Sigmoid colon (tissue), 3 donors: Measurements from ENCODE around the gene OR7D4.

Experiments
- POLR2A ChIP-seq, 2 donors: fragments of 450-650 bp; IDR thresholded peaks; one replicate each; pipeline ENCODE4 v1.6.1; 2016; ENCODE audit warnings: antibody characterized with exemption in 2 of 2, mild to moderate bottlenecking in 2 of 2, moderate library complexity in 2 of 2
- TF ChIP-seq, protein P1 (sequence below), 4 experiments: fragments of 450-650 bp in 3 of 4; fragments of 200-600 bp in 1 of 4; IDR thresholded peaks; one replicate each; pipeline ENCODE4 v1.5.1; 2016 to 2019; ENCODE audit warnings: antibody characterized with exemption in 4 of 4, mild to moderate bottlenecking in 3 of 4, moderate library complexity in 2 of 4

DNA sequence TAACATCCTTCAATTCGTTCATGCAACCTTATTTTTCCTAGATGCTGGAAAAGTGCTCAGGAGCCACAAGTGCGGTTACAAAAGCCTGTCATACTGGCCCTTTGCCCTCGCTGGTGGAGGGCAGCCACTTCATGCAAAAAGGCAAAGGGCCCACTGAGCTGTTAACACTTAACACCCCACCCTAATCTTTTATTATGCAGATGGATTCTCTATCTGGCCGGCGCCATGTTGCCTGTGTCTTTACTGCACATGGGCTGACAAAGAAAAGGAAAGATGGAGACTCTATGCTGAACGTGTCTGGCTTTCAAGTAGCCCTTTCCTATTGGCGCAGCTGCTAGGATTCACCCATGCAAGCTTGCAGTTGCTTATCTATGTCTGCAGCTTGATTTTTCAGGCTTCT is 29.9 kb downstream of the OR7D4 start:
- TF ChIP-seq, protein P1, sequence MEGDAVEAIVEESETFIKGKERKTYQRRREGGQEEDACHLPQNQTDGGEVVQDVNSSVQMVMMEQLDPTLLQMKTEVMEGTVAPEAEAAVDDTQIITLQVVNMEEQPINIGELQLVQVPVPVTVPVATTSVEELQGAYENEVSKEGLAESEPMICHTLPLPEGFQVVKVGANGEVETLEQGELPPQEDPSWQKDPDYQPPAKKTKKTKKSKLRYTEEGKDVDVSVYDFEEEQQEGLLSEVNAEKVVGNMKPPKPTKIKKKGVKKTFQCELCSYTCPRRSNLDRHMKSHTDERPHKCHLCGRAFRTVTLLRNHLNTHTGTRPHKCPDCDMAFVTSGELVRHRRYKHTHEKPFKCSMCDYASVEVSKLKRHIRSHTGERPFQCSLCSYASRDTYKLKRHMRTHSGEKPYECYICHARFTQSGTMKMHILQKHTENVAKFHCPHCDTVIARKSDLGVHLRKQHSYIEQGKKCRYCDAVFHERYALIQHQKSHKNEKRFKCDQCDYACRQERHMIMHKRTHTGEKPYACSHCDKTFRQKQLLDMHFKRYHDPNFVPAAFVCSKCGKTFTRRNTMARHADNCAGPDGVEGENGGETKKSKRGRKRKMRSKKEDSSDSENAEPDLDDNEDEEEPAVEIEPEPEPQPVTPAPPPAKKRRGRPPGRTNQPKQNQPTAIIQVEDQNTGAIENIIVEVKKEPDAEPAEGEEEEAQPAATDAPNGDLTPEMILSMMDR (IDR thresholded peaks at IDR 0.05), result no peak
- TF ChIP-seq POLR2A (IDR thresholded peaks at IDR 0.05), result no peak
